Stomach smooth muscle (tissue), 2 donors: Measurements from ENCODE around the gene MORN1.

Source experiments
- H3K27ac ChIP-seq: one replicate; pipeline ENCODE4 v1.7.0; 2013; ENCODE audit warnings: mild to moderate bottlenecking, low read length, inconsistent platforms
- H3K27me3 ChIP-seq, 2 donors: one replicate each; pipeline ENCODE4 v1.7.0; 2013; ENCODE audit warnings: low read length in 2 of 2; ENCODE audit not compliant: insufficient read depth in 2 of 2, control insufficient read depth in 1 of 2
- H3K36me3 ChIP-seq, 2 donors: one replicate each; pipeline ENCODE4 v1.7.0; 2013; ENCODE audit warnings: low read length in 2 of 2; ENCODE audit not compliant: control insufficient read depth in 2 of 2, insufficient read depth in 2 of 2
- H3K4me1 ChIP-seq: one replicate; pipeline ENCODE4 v1.7.0; 2013; ENCODE audit warnings: low read length; ENCODE audit not compliant: control insufficient read depth, insufficient read depth
- H3K4me3 ChIP-seq, 2 donors: one replicate each; pipeline ENCODE4 v1.7.0; 2013; ENCODE audit warnings: low read length in 2 of 2
- H3K9ac ChIP-seq, 2 donors: one replicate each; pipeline ENCODE4 v1.7.0; 2013; ENCODE audit warnings: low read length in 2 of 2, mild to moderate bottlenecking in 1 of 2
- H3K9me3 ChIP-seq, 2 donors: one replicate each; pipeline ENCODE4 v1.7.0; 2013; ENCODE audit warnings: low read length in 2 of 2; ENCODE audit not compliant: control insufficient read depth in 2 of 2
- donor health status: healthy.
- donor health status: Pancreatic carcinoma.

The MORN1 gene

DNA sequence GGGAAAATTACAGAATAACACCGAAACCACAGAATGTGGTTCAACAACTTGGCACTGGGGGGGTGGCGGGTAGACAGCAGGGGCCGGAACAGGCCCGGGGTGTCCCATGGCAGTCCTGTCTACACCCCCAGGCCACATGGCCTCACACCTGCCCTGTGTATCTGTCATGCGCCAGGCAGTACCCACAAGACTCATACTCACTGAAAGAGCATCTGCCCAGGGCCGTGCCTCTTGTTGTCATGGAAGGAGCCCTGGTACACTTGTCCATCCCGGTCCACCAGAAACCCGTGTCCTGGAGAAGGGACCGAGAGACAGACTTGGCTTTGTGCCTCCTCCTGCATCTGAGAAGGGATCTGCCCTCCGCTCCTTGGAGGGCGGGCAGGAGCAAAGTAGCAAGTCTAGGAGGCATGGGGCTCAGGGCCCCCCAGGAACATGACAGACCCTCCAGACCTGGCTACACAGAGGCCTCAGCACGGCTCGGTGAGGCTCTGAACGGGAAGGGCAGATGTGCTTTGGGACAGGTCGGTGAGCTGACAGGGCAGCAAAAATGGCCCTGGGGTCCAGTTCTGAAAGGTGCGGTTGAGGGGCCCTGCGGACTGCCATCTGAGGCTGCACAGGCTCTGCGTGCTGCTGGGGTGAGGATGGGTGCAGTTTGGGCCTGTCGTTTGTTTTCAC, 5.6 kb downstream of the MORN1 start:
- peaks cover 17% of the 10 kb centered on the region for H3K4me1 ChIP-seq
- H3K27ac ChIP-seq: no peak overlapping the region
- no peaks in the 10 kb centered on the region for H3K27me3 ChIP-seq
- H3K9ac ChIP-seq: no peak overlapping the region
- no peak overlapping the region for H3K4me3 ChIP-seq
- H3K9me3 ChIP-seq: no peaks in the 10 kb centered on the region
- no peaks in the 10 kb centered on the region for H3K36me3 ChIP-seq

DNA sequence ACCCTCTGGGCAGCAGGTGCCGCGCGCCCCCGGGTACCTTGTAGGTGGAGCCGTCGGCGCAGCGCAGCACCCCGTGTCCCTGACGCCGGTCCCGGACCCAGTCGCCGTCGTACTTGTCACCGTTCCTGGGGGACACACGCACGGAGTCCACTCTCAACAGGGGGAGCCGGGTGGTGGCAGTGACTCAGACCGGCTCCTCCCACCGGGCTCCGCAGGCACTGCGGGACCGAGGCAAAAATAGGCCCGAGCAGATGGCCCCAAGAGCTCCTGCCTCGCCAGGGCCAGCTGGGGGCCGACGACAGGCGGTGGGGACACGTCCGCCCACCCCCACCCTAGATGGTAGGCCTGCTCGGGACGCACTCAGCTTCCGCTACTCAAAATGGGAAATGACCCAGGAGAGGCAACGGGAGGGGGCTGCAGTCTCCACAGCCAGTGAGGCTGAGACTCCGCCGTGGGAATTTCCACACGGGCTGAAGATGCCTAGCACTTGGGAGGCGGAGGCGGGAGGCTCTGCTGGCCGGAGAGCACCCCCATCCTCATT, 6.3 kb downstream of the MORN1 start:
- no peaks in the 10 kb centered on the region for H3K27me3 ChIP-seq
- no peak overlapping the region for H3K27ac ChIP-seq
- no peak overlapping the region for H3K4me3 ChIP-seq
- H3K36me3 ChIP-seq: no peaks in the 10 kb centered on the region
- no peaks in the 10 kb centered on the region for H3K9me3 ChIP-seq
- H3K9ac ChIP-seq: no peak overlapping the region
- peaks cover 11% of the 10 kb centered on the region for H3K4me1 ChIP-seq

DNA sequence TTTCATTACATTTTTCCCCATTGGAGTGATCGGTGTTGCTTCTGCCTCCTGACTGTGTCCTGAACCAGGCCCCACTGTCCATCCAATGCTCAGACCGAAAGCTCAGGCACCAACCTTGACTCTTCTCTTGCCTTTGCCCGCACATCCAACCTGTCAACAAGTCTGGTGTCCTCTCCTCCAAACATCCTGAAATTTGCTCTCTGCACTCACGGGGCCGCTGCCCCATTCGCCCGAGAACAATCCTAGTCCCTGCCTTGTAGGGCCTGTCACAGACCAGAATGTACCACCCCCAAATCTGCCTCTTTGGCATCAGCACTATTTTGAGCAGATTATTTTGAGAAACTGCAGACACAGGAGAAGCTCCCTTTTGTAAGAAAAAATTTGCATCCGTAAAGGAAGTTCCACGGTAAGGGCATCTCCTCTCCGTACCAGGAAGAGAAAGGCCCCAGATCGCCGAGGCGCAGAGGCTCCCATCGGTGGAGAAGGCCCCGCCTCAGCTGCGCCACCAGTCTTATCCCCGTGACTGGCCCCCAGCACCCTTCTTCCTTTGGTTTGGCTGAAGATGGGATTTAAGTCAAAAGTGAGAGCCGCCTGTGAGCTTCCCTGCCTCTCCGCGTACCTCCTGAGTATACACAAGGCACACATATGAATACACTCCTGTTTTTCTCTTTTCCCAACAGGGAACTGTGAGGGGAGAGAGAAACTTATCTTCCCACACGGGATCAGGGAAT, 7.1 kb downstream of the MORN1 start:
- no peaks in the 10 kb centered on the region for H3K9me3 ChIP-seq
- no peaks in the 10 kb centered on the region for H3K27me3 ChIP-seq
- H3K36me3 ChIP-seq: no peaks in the 10 kb centered on the region
- H3K4me1 ChIP-seq: peaks cover 11% of the 10 kb centered on the region
- no peak overlapping the region for H3K4me3 ChIP-seq
- H3K27ac ChIP-seq: no peak overlapping the region
- H3K9ac ChIP-seq: no peak overlapping the region

DNA sequence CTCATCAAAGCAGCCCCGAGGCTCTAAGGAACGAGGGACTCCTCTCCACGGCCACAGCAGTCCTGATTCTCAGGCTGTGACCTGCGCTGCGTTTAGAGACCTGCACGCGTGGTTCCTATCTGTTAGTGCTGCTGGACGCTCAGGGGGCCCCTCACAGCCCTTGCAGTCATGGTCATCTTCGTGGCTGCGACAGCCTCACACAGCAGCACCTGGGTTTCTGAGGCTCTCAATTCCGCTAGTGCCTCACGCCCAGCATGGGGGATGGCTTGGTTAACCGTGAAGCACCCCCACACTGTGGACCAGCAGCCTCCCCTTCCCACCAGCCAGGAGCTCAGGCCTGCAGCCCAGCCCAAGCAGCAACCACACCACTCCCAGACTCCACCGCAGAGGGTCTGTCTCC, 7.8 kb downstream of the MORN1 start:
- Histone ChIP-seq H3K9ac (no peak overlapping the region), H3K36me3 (no peaks in the 10 kb centered on the region), H3K4me1 (peaks cover 11% of the 10 kb centered on the region), H3K27ac (no peak overlapping the region), H3K27me3 (no peaks in the 10 kb centered on the region), H3K9me3 (no peaks in the 10 kb centered on the region), H3K4me3 (no peak overlapping the region)

DNA sequence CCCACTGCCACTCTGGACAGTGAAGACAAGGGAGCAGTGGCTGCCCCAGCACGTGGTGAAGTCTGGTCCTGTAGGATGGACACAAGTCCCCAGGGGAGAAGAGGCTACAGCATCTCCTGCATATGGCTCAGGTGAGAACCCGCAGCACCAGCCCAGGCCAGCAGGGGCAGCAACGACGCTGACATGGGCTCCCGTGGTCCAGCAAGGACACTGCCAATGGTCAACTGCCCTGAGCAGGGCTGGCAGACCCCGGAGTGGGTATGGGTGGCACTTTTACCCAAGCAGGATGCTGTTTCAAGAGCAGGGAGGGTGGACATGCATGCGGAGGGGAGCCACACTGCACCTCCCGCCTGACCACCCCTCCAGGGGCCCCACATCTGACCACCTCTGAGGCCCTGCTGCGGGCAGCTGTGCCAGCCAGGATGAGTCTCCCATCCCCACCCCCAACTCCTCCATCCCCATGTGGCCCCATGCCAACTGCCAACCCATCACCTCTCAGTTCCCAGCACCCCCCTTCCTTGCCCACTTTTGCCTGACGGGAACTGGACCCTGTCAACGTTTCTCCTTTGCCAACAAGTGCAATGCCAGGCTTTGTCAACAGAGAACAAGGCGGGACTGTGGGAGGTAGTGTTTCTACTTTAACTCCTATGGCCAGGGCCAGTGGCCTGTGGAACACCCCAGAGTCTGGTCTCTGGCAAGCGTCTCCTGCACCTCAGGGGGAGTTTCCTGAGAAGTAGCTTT, 8.6 kb downstream of the MORN1 start:
- H3K27ac ChIP-seq: no peak overlapping the region
- no peaks in the 10 kb centered on the region for H3K36me3 ChIP-seq
- no peak overlapping the region for H3K9ac ChIP-seq
- no peak overlapping the region for H3K4me3 ChIP-seq
- H3K9me3 ChIP-seq: no peaks in the 10 kb centered on the region
- H3K27me3 ChIP-seq: no peaks in the 10 kb centered on the region
- H3K4me1 ChIP-seq: peaks cover 11% of the 10 kb centered on the region

DNA sequence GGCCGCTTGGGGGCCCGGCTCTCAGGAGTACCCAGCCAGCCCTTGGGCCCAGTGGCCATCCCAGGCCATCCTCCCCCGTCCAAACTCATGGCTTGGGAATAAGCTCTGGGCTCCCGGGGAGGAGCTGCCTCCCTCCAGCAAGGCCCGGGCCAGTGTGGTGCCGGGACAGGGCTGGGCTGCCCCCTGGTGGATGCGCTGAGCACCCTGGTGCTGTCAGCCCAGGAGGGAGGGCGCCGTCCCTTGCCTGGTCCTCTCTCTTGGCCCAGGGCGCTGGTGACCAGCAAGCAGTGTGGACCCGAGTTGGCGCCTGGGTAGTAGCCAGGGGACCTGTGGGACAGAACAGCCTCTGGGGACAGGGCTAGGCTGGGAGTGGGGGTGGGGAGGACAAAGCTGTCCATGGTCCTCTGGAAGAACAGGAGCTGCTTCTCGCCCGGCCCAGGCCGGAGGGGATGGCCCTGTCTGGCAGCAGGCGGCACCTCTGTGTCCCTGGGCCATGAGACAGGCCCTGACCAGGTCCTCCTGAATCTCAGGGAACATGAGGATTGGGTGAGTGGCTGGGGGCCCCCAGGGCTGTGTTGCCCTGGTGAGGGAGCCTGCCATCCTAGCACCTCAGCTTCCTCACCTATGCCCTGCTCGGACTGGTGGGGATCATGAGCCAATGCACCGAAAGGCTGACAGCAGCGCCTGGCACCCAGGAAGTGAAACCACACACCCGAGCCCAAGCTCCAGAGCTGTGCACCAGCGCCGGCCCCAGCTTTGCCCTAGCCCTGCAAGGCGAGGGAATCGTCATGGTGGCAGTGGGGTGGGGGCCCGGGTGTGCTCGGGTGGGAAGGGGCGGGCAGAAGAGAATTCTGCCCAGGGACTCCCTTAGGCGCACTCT, 9.4 kb downstream of the MORN1 start:
- Histone ChIP-seq H3K27ac (no peak overlapping the region), H3K4me3 (no peak overlapping the region), H3K36me3 (no peaks in the 10 kb centered on the region), H3K9me3 (no peaks in the 10 kb centered on the region), H3K27me3 (no peaks in the 10 kb centered on the region), H3K9ac (no peak overlapping the region), H3K4me1 (peaks cover 11% of the 10 kb centered on the region)

DNA sequence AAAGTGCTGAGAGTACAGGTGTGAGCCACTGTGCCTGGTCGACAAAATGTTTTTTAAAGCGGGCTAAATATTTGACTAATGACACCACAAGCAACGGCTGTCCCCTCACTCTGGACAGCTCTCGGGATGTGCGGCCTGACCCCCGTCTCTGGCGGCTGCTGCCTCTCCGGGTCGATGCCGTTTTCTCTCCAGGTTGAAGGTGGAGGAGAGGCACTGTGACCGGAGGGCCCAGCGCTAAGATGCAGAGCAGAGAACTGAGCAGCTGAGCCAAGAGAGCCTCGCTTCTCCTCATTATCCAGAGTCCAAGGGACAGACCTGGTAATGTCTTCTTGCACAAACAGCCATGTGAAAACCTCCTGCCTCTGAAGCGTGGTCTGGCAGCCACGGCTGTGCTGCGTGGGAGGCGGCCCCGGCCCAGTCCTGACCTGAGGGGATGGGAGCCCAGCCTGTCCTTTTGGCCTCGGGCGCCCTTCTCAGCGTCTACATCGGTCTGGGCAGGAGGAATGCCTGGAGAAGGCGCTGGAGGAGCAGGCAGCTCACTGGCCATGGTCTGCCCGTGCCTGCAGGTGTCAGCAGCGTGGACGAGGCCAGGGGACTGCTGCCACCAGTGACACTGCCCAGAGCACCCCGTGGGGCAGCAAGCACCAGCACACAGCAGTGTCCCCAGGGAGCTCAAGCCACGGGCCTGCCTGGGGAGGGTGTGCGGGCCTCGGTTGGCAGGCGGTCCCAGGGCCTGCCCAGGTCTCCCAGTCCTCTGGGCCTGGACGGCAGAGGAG, 10.3 kb downstream of the MORN1 start:
- Histone ChIP-seq H3K4me3 (no peak overlapping the region), H3K27me3 (no peaks in the 10 kb centered on the region), H3K9ac (no peak overlapping the region), H3K27ac (no peak overlapping the region), H3K36me3 (no peaks in the 10 kb centered on the region), H3K9me3 (no peaks in the 10 kb centered on the region), H3K4me1 (peaks cover 11% of the 10 kb centered on the region)

DNA sequence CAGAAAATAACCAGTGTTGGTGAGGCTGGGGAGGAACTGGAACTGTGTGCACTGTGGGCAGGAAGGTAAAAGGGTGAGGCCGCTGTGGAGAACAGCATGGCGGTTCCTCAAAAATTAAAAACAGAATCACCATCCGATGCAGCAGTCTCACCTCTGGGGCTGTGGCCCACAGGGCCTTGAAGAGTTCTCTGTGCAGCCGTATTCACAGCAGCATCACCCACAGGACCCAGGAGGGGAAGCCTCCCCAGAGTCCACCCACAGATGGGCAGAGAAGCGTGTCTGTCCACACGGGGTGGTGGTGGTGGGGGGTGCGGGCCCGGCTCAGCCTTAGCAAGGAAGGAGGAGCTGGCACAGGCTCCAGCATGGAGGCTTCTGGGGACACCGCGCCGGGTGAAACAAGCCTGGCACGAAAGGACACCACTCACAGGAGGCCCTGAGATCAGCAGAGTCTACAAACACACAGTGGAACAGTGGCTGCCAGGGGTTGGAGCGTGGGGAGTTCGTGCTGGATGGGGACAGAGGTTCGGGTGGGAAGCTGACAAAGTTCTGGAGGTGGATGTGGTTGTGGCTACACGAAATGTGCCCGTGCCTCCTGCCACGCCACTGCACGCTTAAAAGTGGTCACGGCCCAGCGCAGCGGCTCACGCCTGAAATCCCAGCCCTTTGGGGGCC, 11.5 kb downstream of the MORN1 start:
- Histone ChIP-seq H3K27me3 (no peaks in the 10 kb centered on the region), H3K27ac (no peak overlapping the region), H3K9ac (no peak overlapping the region), H3K4me1 (peaks cover 11% of the 10 kb centered on the region), H3K36me3 (no peaks in the 10 kb centered on the region), H3K4me3 (no peak overlapping the region), H3K9me3 (no peaks in the 10 kb centered on the region)

DNA sequence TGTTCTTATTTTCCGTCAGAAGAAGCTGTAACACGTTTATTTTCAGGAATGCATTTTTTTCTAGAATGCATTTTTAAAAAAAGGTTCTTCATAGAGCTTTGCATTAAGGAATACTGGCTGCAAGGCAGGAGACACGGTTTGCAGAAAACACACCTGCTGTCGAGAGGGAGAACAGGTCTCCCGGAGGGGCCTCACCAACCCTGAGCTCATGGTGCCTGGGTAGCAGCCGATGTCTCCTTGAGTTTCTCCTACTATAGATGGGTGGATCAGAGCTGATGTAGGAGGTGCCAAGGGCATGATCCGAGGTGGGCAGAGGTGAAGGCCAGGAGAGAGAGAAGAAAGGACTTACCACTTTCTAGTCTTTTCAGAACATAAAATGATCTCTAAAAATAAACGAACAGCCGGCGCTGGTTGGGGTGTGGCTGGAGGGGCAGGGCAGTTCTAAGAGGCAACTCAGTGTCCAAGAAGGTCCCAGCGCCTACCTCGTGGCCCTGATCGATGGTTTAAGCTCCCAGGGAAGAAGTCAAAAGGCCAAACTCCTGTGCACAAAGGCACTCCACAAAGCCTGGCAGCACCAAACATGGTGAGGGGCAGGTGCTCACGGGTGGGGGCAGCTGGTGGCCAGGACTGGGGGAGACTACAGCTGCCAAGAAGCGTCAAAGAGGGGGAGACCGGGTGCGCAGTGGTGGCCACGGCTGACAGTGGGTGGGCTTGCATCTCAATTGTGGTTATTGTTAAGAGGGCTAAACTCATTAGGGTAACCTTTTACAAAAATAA, 12.2 kb downstream of the MORN1 start:
- H3K27me3 ChIP-seq: no peaks in the 10 kb centered on the region
- H3K9me3 ChIP-seq: no peaks in the 10 kb centered on the region
- H3K36me3 ChIP-seq: no peaks in the 10 kb centered on the region
- H3K9ac ChIP-seq: no peak overlapping the region
- peaks cover 11% of the 10 kb centered on the region for H3K4me1 ChIP-seq
- H3K27ac ChIP-seq: no peak overlapping the region
- no peak overlapping the region for H3K4me3 ChIP-seq
